ENCODE data around the gene MAML1.
"Not testable (repeated sequence)": the region's sequence is repeated elsewhere in the genome, so short reads cannot be mapped to it uniquely, and the experiment has no call there.

The MAML1 gene

GRCh38 chr5:179767496-179768100 lies 35.0 kb downstream of the MAML1 start:
- DNase-seq (ENCODE audit: low spot score), result no peak

DNA sequence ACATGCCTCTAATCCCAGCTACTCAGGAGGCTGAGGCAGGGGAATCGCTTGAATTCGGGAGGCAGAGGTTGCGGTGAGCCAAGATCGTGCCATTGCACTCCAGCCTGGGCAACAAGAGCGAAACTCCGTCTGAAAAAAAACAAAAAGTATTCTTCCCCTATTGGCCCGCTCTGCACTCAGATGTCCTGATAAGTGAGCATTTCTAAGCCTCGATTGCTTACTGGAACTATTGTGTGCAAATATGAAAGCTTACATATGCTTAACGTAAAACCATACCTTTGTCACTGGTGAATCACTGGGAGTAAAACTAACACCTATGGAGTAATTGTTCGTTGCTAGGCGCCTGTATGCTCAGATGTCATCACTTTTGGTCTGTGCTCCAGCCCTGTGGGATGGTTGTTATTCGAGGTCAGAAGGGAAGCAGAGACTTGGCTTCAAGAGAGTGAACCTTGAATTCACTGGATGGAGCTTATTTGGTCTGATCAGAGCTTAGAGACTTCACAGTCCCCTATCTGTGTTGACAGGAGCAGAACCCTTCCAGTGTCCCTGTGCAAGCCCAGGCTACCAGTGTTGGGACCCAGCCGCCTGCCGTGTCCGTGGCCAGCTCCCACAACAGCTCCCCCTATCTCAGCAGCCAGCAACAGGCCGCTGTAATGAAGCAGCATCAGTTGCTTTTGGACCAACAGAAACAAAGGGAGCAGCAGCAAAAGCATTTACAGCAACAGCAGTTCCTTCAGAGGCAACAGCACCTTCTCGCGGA lies 35.9 kb downstream of the MAML1 start:
- no peak for DNase-seq (ENCODE audit: low spot score)

DNA sequence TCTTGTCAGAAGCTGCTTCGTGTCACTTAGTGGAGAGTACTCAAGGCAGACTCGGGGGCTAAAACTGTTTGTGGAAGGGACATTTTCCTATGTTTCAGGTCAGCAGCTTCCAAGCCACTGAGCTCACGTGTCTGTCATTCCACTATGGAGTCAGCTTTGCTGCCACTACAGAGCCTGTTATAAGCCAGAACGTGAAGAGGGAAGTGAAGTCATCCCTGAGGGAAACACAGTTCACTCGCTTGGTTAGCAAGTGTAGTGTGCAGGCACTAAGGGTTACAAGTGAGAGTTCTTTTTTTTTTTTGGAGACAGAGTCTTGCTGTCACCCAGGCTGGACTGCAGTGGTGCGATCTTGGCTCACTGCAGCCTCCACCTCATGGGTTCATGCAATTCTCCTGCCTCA lies 36.6 kb downstream of the MAML1 start:
- no peak for DNase-seq (ENCODE audit: low spot score)

- DNase-seq (ENCODE audit: low spot score), result no peak
These were observed 37.2 kb downstream of the MAML1 start for GRCh38 chr5:179769796-179770195.

DNA sequence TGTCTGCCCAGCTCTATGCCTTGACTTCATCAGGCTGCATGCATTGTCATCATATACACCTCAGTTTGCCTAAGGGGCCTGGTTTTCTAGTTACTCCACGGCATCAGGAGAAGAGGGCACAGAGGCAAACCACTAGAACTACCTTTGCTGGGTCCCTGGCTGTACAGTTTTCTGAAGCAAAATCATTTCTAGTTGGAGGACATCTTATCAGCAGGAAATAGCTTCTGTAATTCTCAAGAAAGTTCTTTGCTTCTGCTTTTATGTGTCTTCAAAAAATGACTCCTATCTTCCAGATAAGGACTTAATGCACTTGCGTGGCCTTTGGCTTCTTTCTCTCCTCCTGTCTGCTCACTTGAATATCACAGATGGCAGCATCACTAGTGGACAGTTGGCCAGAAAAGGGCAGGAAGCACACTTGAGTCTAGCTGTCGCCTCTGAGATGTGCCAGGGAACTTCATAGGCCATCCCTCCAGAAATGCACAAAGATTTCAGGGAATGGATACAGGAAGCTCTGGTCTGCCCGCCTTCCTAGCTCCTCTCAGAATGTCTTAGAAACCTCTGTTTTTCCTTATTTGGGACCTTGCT lies 38.8 kb downstream of the MAML1 start:
- no peak for DNase-seq (ENCODE audit: low spot score)

DNA sequence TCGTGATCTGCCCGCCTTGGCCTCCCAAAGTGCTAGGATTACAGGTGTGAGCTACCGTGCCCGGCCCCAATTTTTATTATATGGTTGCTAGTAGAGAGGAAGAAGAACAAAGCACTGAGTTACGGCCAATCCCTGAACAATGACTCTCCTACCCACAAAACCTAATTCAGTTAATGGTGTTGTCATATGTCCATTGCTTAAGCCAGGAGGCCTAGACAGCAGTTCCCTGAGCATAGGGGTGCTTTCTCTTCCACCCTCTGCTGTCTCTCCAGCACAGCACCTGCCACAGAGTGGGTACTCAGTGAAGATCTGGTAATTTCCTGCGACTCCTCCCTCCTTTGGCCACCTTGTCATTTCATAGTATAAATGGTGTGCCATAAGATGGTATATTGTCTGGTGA lies 39.7 kb downstream of the MAML1 start:
- DNase-seq (ENCODE audit: low spot score), result no peak

DNA sequence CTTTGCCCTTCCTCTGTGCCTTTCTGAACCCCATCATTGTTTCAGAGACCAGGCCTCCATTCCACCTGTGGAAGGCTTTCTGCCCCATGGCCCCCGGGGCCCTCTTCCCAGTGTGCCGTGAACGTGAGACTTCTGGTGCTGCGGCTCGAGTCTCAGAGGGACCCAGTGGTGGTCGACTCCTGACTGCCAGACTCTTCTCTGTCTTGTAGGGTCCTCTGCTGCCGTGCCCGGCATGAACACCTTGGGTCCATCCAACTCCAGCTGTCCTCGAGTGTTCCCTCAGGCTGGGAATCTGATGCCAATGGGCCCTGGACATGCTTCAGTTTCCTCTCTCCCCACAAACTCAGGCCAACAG lies 41.0 kb downstream of the MAML1 start:
- DNase-seq (ENCODE audit: low spot score), result no peak

GRCh38 chr5:179774442-179774841 lies 41.8 kb downstream of the MAML1 start:
- DNase-seq (ENCODE audit: low spot score), result no peak

- no peak for DNase-seq (ENCODE audit: low spot score)
These were observed 43.9 kb downstream of the MAML1 start for GRCh38 chr5:179776411-179776938.

DNA sequence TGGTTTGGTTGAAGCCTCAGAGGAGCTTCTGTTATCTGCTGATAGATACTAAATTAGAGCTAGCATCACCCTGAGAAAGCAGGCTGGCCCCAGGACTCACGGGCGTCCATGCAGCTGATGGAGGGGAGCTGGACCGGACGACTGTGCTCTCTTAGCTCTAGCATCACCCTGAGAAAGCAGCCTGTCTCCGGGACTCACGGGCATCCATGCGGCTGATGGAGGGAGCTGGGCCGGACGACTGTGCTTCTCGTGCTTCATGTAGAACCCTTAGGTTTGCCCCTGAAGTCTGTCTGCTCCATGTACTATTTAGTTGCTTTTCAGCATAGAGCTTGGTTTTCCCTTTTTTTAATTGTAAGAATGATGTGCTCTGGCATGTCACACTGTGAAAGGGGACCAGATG lies 44.8 kb downstream of the MAML1 start:
- no peak for DNase-seq (ENCODE audit: low spot score)

DNA sequence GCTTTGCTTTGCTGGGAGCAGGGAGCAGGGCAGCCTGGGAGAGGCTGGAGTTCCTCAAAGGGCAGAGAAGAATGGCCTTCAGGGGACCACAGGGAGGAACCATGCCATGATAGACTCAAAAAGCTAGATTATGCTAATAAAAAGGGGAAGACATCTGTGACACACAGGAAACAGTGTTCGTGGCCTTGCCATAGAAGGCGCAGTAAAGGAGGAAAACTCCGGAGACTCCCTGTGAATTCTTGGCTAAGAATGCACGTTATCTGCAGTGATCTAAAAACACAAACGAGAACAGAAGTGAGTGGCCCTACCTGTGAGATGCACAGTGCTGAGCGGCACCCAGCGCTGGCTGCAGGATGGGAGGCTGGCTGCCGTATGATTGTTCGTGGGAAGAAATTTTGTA lies 45.3 kb downstream of the MAML1 start:
- DNase-seq (ENCODE audit: low spot score), result no peak

GRCh38 chr5:179778591-179778990 lies 46.0 kb downstream of the MAML1 start:
- no peak for DNase-seq (ENCODE audit: low spot score)

GRCh38 chr5:179779826-179780225 lies 47.2 kb downstream of the MAML1 start:
- no peak for DNase-seq (ENCODE audit: low spot score)

- no peak for DNase-seq (ENCODE audit: low spot score)
These were observed 47.7 kb downstream of the MAML1 start for GRCh38 chr5:179780362-179780761.

GRCh38 chr5:179781846-179782245 lies 49.2 kb downstream of the MAML1 start:
- no peak for DNase-seq (ENCODE audit: low spot score)

DNA sequence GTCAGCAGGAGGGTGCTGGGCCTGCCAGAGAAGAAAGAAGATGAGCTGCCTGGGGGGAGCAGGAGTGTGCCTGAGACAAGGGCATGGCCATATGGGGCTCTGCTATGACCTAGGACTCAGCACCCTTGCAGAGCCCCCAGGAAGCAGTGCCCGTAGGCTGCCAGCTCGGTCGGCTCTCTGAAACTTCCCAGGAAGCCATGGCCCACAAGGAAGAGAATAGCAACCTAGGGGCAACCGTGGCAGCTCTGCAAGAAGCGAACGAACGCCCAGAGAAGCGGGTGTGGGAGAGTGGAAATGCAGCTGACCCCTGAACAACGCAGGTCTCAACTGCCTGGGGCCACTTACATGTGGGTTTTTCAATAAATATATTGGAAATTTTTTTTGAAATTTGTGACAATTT lies 50.5 kb downstream of the MAML1 start:
- DNase-seq (ENCODE audit: low spot score), result no peak

- no peak for DNase-seq (ENCODE audit: low spot score)
These were observed 54.2 kb downstream of the MAML1 start for GRCh38 chr5:179786861-179787260.

DNA sequence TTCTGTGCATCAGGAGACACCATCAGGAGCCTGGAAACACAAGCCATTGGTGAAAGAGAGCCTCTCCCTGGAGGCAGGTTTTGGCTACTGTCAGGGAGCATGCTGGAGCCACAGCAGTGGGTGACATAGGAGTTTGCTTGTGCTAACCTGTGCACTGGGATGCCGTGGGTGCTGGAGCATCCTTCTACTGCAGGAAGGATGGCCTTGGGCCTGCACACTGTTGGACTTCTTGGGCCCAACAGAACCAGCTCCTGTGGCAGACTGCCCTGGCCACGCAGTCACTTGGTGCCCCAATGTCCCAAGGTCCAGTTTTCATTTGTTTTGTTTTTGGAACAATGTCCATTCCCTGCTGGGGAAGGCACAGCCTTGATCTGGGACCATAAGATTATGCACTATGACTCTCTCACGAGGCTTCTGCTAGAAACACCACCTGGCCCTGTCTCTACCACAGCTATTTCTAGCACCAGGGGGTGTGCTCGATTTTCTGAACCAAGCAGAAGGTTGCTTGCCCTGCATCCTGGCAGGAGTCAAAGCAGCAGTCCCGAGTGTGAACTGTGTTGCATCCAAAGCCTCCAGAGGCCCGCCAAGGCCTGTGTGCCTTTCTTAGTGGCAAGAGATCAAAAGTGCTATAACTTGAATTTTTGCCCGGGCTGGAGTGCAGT lies 55.7 kb downstream of the MAML1 start:
- no peak for DNase-seq (ENCODE audit: low spot score)

DNA sequence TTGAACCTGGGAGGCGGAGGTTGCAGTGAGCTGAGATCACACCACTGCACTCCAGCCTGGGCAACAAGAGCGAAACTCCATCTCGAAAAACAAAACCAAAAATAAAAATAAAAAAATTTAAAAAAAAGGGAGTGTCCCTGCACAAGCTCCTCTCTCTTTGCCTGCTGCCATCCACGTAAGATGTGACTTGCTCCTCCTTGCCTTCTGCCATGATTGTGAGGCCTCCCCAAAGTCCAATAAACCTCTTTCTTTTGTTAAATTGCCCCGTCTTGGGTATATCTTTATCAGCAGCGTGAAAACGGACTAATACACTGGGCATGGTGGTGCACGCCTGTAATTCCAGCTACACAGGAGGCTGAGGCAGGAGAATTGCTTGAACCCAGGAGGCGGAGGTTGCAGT lies 56.7 kb downstream of the MAML1 start:
- not testable (repeated sequence) for DNase-seq (ENCODE audit: low spot score)

GRCh38 chr5:179791881-179792611 lies 59.4 kb downstream of the MAML1 start:
- DNase-seq (ENCODE audit: low spot score), result no peak

GRCh38 chr5:179792612-179793467 lies 60.2 kb downstream of the MAML1 start:
- no peak for DNase-seq (ENCODE audit: low spot score)

All from SW480 (cell line).